Breast epithelium (tissue), 4 donors: ENCODE results near the gene POLN. TPM values are rescaled to one million over a fixed set of nuclear protein-coding genes. Genes with fewer than 3 reads are reported as not detected.

Source experiments
- DNase-seq, 2 donors: peaks; one replicate each; pipeline ENCODE4 v3.0.0-alpha.2; 2019; ENCODE audit warnings: low spot score in 2 of 2
- H3K27ac ChIP-seq, 2 donors: fragments of 200-600 bp; sonication (generic) in 1 of 2; one replicate each; pipeline ENCODE4 v1.5.1; 2016 to 2019; ENCODE audit warnings: mild to moderate bottlenecking in 1 of 2
- H3K27me3 ChIP-seq, 2 donors: fragments of 200-600 bp; sonication (generic) in 1 of 2; one replicate each; pipeline versions ENCODE4 v1.5.1 to v1.6.0; 2017 to 2019; ENCODE audit warnings: control low read depth in 1 of 2, mild to moderate bottlenecking in 1 of 2
- H3K36me3 ChIP-seq: fragments of 200-600 bp; one replicate; pipeline ENCODE4 v1.5.1; 2019
- H3K4me1 ChIP-seq, 2 donors: fragments of 200-600 bp; sonication (generic); one replicate each; pipeline ENCODE4 v1.5.1; 2016 to 2019; ENCODE audit warnings: control low read depth in 1 of 2
- H3K4me3 ChIP-seq, 3 donors: fragments of 200-600 bp; sonication (generic); 1 replicate in 2 of 3; 2 replicates in 1 of 3; pipeline ENCODE4 v1.5.1; 2016 to 2019; ENCODE audit warnings: mild to moderate bottlenecking in 3 of 3, moderate library complexity in 2 of 3
- H3K9me3 ChIP-seq, 2 donors: fragments of 200-600 bp; sonication (generic) in 1 of 2; one replicate each; pipeline ENCODE4 v1.5.1; 2016 to 2019; ENCODE audit warnings: control low read depth in 1 of 2
- CTCF ChIP-seq, 3 donors: fragments of 450-650 bp; IDR thresholded peaks; one replicate each; pipeline ENCODE4 v1.5.1; 2016 to 2017; ENCODE audit warnings: antibody characterized with exemption in 3 of 3, mild to moderate bottlenecking in 3 of 3, moderate library complexity in 3 of 3
- POLR2A ChIP-seq: fragments of 450-650 bp; IDR thresholded peaks from one replicate; pipeline ENCODE4 v1.6.1; 2016; ENCODE audit warnings: antibody characterized with exemption, mild to moderate bottlenecking, moderate library complexity
- POLR2AphosphoS5 ChIP-seq, 3 donors: sonication (generic); formaldehyde crosslinking; IDR thresholded peaks; one replicate each; pipeline ENCODE4 v1.6.1; 2017; ENCODE audit warnings: antibody characterized with exemption in 3 of 3
- intact Hi-C: fragments of 100-400 bp; cut with DNase I; formaldehyde crosslinking; loops from one replicate; pipeline ENCODE4 v1.15.1; 2023; ENCODE audit warnings: low total_unique reads
- total RNA-seq, 3 donors: library from RNA; depleted of rRNA; stranded (reverse); fragments of >200 nt; gene quantifications; one replicate each; pipeline ENCODE4 v1.1.0, GENCODE V29; 2016

POLN gene
- total RNA-seq, 3 donors from 2014 or later, result 3.3 to 4.7 (median 4.3) TPM

DNA sequence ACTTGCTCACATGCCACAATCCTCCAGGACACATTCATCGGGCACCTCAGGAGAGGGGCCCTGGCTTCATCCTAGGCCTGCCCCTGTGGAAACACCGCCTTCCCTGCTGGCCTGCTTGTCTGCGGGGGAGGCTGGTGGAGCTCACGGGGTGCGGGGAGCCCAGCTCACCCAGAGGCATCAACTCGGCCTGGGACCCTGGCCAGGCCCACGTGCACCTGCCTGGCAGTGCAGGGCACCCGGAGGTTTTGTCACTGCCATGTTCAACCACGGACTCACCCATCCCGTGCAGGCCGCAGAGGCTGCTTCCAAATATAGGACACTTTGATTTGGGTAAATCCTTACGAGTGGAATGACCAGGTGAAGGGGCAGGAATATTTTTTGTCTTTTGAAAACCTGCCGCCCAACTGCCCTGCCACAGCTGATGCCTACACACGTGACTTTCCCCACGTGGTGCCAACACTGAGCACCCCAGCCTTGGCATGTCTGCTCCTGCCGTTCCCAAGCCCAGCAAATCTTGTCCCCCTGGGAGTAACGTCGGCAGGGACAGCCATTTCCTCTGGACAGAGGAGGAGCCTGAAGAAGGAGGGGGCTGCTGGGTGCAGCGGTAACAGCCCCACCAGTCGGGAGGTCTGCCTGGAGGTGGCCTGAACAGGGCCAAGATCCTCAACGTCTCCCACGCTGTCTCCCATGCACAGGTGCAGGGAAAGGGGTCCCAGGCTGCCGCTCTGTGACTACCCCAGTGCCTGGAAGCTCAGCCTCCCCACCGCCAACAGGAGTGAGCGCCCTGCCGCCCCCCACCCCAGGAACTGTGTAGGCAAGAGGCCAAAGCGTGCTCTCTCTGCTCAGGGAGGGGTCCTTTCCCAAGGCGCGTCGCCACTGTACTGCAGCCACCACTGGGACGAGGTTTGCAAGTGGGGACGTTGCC lies 11.5 kb upstream of the POLN start:
- peak overlapping the region in 1 of 2 donors; percentile 32 for H3K27ac ChIP-seq
- no peaks in the 10 kb centered on the region for H3K27me3 ChIP-seq
- TF ChIP-seq POLR2AphosphoS5 (IDR thresholded peaks at IDR 0.05) (no peak), POLR2A (no peak), CTCF (IDR thresholded peaks at IDR 0.05) (no peak)
- H3K4me1 ChIP-seq, result peaks cover 20 to 26% of the 10 kb centered on the region in 2 donors
- H3K9me3 ChIP-seq, result no peaks in the 10 kb centered on the region
- peak in 1 of 2 donors; percentile 16 for DNase-seq
- no peaks in the 10 kb centered on the region for H3K36me3 ChIP-seq
- no peak overlapping the region for H3K4me3 ChIP-seq
- intact Hi-C loops, result loop anchor here (10.0 kb wide), 1 partner anchor 161 kb away; the partner anchor contains the start of genes CFAP99 and ZFYVE28

- DNase-seq, result no peak
- Histone ChIP-seq H3K27me3 (no peaks in the 10 kb centered on the region), H3K36me3 (no peaks in the 10 kb centered on the region), H3K9me3 (no peaks in the 10 kb centered on the region), H3K4me1 (peaks cover 20 to 25% of the 10 kb centered on the region in 2 donors), H3K27ac (no peak overlapping the region), H3K4me3 (no peak overlapping the region)
- intact Hi-C loops, result loop anchor here (10.0 kb wide), 1 partner anchor 162 kb away; the partner anchor contains the start of genes CFAP99 and ZFYVE28
- TF ChIP-seq POLR2AphosphoS5 (IDR thresholded peaks at IDR 0.05), result no peak
- no peak for TF ChIP-seq POLR2A
- TF ChIP-seq CTCF (IDR thresholded peaks at IDR 0.05), result no peak
These were observed 10.7 kb upstream of the POLN start for GRCh38 chr4:2252530-2253091.

- no peak for DNase-seq
- H3K4me3 ChIP-seq, result no peak overlapping the region
- no peaks in the 10 kb centered on the region for H3K27me3 ChIP-seq
- no peak for TF ChIP-seq POLR2A
- TF ChIP-seq POLR2AphosphoS5 (IDR thresholded peaks at IDR 0.05), result no peak
- no peak for TF ChIP-seq CTCF (IDR thresholded peaks at IDR 0.05)
- peaks cover 14 to 21% of the 10 kb centered on the region in 2 donors for H3K4me1 ChIP-seq
- H3K36me3 ChIP-seq, result no peaks in the 10 kb centered on the region
- peak overlapping the region in 1 of 2 donors; percentile 19 for H3K27ac ChIP-seq
- intact Hi-C loops, result loop anchor here (10.0 kb wide), 1 partner anchor 163 kb away; the partner anchor contains the start of genes CFAP99 and ZFYVE28
- no peaks in the 10 kb centered on the region for H3K9me3 ChIP-seq
These were observed 10.0 kb upstream of the POLN start for GRCh38 chr4:2251795-2252529.

- Histone ChIP-seq H3K36me3 (no peaks in the 10 kb centered on the region), H3K4me3 (no peak overlapping the region), H3K27ac (peak overlapping the region in 1 of 2 donors; percentile 19), H3K4me1 (peaks cover 7 to 13% of the 10 kb centered on the region in 2 donors), H3K27me3 (no peaks in the 10 kb centered on the region), H3K9me3 (no peaks in the 10 kb centered on the region)
- intact Hi-C loops, result loop anchor here (10.0 kb wide), 1 partner anchor 164 kb away; the partner anchor contains the start of genes CFAP99 and ZFYVE28
- peak in 1 of 2 donors; percentile 12 for DNase-seq
- no peak for TF ChIP-seq CTCF (IDR thresholded peaks at IDR 0.05)
- no peak for TF ChIP-seq POLR2A
- TF ChIP-seq POLR2AphosphoS5 (IDR thresholded peaks at IDR 0.05), result no peak
These were observed 9.3 kb upstream of the POLN start for GRCh38 chr4:2251073-2251794.
